A549 treated with AZD9567 at 1 μM for 4 hours (cell line): ENCODE data around the gene KLHL10. TPM values are rescaled to one million over a fixed set of nuclear protein-coding genes. Genes with fewer than 3 reads are reported as not detected.

Experiments used
- total RNA-seq: library from RNA; stranded (reverse); fragments of 200-300 nt; extraction: Qiagen RNA extraction; gene quantifications from 5 replicates; pipeline ENCODE4 v1.2.3, GENCODE V29; 2022; ENCODE audit not compliant: insufficient read depth

Gene KLHL10
- total RNA-seq, result 0.07 to 0.15 TPM in 2 of 5 replicates, not detected in the others

DNA sequence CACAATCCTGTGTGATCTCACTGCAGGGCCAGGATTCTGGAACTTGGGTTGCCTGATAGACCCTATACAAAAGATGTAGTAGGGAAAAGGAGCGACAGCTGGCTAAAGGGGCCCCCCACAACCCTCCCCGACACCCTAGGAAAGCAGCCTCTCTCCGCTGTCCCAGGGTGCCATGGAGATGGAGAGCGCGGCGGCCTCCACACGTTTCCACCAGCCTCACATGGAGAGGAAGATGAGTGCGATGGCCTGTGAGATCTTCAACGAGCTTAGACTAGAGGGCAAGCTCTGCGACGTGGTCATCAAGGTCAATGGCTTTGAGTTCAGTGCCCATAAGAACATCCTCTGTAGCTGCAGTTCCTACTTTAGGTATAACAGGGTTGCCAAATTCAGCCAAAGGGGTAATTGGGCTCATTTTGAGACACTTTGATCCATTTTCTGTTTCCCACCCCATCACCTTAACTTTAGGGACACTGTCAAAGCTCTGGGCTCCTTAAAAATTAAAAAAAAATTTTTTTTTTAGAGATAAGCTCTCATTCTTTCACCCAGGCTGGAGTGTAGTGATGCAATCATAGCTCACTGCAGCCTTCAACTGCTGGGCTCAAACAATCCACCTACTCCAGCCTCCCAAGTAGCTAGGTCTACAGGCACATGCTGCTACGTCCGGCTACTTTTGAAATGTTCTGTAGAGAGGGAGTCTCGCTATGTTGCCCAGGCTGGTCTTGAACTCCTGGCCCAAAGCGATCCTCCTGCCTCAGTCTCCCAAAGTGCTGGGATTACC, at the start of gene KLHL10:
TSS of gene KLHL10 (plus strand) at position 65 of the 778 bp plus-strand sequence. CDS start at position 173, 108 bp downstream.

DNA sequence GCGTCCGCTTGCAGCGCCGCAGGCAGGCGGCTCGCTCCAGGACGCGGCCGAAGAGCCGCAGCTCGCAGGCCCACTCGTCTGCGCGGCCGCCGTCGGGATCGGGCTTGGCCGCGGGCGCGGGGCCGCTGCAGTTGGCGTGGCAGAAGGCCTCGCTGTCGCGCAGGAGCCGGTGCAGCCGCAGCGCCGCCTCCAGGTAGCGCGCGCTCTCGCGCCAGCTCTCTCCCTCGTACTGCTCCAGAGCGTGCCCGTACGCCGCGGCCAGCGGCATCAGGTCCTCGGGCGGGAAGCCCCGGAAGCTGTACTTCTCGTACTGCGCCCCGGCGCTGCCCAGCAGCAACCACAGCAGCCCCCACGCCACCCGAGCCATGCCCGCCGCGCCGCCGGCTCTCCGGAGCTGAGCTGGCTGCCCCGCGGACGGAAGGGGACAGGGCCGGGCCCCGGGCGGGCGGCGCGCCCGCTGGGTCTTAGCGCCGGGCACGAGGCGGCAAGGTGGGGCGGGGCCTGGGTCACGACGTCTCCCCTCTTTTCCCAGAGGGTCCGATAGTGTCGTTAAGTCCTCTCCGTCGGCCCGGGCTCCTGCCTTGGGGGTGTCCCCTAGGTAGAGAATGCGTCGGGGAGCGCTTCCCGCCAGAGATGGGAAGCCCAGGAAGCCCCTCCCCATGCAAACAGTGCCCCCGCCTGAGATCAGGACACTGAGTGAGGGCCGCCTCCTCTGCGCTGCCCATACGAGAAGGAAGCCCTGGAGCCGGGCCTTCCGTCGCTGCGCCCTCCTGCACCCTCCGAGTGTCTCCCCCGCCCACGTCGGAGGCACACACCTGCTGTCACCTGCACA, 25.9 kb upstream of the KLHL10 start, which contains the start of gene P3H4:
TSS of gene P3H4 (minus strand) at position 401 of the 832 bp plus-strand sequence. CDS start at position 367, 34 bp downstream.

DNA sequence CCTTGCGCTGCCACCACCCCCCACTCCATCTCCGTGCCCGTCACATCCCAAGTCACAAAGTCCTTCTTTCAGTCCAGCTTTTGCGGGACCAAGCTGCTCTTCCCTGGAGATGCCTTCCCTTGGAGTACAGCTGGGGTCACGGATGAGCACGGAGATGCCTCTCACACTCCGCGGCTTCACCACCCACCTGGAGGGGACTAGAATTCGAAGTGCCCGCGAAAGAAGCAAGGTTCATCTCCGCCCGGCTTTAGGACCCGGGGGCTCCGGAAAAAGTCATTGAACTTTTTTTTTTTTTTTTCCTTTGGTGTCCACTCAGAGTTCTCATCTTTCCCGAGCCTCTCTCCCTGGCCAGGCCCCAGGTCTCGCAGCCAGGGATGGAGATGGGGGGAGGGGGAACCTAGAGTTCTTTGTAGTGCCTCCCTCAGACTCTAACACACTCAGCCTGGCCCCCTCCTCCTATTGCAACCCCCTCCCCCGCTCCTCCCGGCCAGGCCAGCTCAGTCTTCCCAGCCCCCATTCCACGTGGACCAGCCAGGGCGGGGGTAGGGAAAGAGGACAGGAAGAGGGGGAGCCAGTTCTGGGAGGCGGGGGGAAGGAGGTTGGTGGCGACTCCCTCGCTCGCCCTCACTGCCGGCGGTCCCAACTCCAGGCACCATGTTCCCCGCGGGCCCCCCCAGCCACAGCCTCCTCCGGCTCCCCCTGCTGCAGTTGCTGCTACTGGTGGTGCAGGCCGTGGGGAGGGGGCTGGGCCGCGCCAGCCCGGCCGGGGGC, 25.1 kb upstream of the KLHL10 start, which contains the start of gene FKBP10:
TSS of gene FKBP10 (plus strand) at position 624 of the 771 bp plus-strand sequence. CDS start at position 655, 31 bp downstream.

DNA sequence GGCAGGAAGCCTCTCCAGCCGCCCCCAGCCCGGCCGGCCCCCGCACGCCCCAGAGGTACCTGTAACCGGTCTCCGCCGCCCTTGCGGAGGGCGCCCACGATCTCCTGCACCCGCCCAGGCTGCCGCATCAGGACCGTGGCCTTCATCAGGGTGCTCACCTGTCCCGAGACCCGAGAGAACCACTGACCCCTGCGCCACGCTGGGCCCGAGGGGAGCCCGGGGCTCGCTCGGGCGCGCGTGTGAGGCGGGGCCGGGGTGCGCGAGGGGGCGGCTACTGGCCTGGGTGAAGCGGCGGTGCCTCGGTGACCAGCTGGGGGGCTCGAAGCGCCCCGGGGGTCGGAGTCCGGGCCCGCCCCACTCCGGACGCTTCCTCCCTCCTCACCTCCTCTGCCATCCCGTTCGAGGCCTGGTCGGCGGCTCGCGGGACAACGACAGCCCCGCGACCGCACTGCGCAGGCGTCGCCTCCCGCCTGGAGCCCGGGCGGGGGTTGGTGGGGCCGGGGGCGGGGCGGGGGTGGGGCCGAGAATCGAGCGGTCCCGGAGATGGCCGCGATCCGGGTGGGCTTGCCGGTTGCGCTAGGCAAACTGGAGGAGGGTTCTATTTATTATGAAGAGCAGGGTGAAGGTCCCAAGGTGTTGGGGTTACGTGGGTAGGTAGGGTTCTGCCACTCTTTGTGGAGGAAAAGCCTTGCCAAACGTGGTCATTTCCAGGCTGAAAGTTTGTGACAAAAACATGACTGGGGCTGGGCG, 1.6 kb upstream of the KLHL10 start, which contains the start of gene NT5C3B:
TSS of gene NT5C3B (minus strand) at position 433 of the 750 bp plus-strand sequence. CDS start at position 394, 39 bp downstream.

DNA sequence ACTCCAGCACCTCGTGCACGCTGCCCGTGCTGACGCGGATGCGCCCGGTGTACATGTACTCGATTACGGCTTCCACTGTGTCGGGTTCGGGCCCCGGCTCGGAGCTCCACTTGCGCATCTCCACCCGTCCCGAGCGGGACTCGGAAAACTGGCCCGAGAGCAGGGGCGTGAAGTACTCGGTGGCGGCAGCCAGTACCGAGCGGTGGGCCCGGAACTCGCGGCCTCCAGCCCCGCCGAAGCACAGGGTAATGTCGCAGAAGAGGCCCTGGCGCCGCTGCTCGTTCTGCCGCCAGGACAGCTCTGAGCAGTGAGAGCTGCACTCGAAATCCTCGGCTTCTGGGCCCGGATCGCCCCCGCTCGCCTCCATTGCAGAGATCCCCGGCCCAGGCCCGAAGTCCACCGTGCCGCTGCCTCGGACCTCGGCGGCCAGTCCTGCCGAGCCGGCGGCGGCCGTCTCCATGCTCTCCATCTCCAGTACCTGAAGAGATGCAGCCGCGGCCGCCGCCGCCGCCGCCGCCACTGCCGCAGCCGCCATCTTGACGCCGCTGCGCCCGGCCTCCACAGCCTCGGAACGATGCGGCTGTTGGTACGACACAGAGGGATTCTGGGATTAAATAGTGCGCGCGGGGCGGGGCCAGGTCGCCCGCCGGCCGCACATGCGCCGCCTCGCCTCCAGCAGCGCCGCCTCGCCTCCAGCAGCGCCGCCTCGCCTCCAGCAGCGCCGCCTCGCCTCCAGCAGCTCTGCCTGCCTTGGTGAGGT, 27.4 kb downstream of the KLHL10 start, which contains the start of gene KLHL11:
TSS of gene KLHL11 (minus strand) at position 588 of the 760 bp plus-strand sequence. CDS start at position 535, 53 bp downstream.

Other genes starting within 250 kb of the KLHL10 start
- 0.46 to 0.75 TPM (median 0.64 TPM) in 4 of 5 replicates, not detected in the other for gene KRT16, start 225.1 kb upstream of the KLHL10 start, total RNA-seq
- 0.64 to 0.87 TPM (median 0.80 TPM) in 4 of 5 replicates, not detected in the other for gene KRT17, start 213.2 kb upstream of the KLHL10 start, total RNA-seq
- 1,249 to 1,572 TPM (median 1,406 TPM) in 5 replicates for gene EIF1, start 148.9 kb upstream of the KLHL10 start, total RNA-seq
- gene GAST, start 125.5 kb upstream of the KLHL10 start, total RNA-seq, result 0.23 TPM in 1 of 5 replicates, not detected in the others
- 1.6 to 10.1 TPM (median 2.0 TPM) in 5 replicates for gene HAP1, start 103.2 kb upstream of the KLHL10 start, total RNA-seq
- 92.8 to 115 TPM (median 106 TPM) in 5 replicates for gene JUP, start 51.1 kb upstream of the KLHL10 start, total RNA-seq
- gene P3H4, start 25.9 kb upstream of the KLHL10 start, total RNA-seq, result 25.5 to 36.4 TPM (median 34.4 TPM) in 5 replicates
- gene FKBP10, start 24.8 kb upstream of the KLHL10 start, total RNA-seq, result 91.9 to 106 TPM (median 105 TPM) in 5 replicates
- gene NT5C3B, start 1.6 kb upstream of the KLHL10 start, total RNA-seq, result 97.2 to 149 TPM (median 112 TPM) in 5 replicates
- gene KLHL11, start 27.6 kb downstream of the KLHL10 start, total RNA-seq, result 2.8 to 3.2 TPM (median 2.8 TPM) in 5 replicates
- gene ACLY, start 81.1 kb downstream of the KLHL10 start, total RNA-seq, result 243 to 288 TPM (median 264 TPM) in 5 replicates
- 0.99 to 2.7 TPM (median 1.3 TPM) in 5 replicates for gene ODAD4, start 92.8 kb downstream of the KLHL10 start, total RNA-seq
- gene CNP, start 129.0 kb downstream of the KLHL10 start, total RNA-seq, result 67.3 to 81.4 TPM (median 70.7 TPM) in 5 replicates
- 105 to 127 TPM (median 106 TPM) in 5 replicates for gene DNAJC7, start 179.6 kb downstream of the KLHL10 start, total RNA-seq
- gene NKIRAS2, start 182.3 kb downstream of the KLHL10 start, total RNA-seq, result 33.6 to 48.8 TPM (median 46.7 TPM) in 5 replicates
- gene C17orf113, start 212.8 kb downstream of the KLHL10 start, total RNA-seq, result 0.48 to 0.79 TPM (median 0.51 TPM) in 5 replicates